ENCODE measurements around the gene ROCK2.

DNA sequence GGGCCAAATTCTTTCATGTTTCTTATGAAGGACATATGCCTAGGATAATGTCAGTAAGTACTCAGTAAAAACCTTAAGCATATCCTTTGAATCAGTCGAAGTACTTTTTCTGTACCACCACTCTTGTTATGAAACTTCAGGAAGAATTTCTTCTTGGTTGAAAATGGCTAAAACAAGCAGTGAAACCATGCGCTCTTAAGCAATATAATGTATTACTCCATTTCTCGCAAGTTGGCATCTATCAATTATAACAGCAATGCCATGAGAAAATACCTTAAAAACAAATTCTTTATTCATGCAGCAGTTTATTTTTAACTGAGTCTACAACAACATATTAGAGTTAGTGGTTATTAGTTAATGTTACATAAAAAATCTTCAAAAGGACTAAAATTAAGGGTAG lies 148.2 kb downstream of the ROCK2 start:
- no peak for TF ChIP-seq TBP (optimal IDR thresholded peaks at IDR 0.05; ENCODE audit: low read depth, low read length)
- TF ChIP-seq HMG20A (CRISPR knock-in tag; conservative IDR thresholded peaks at IDR 0.05) = no peak
- TF ChIP-seq POLR3A (IDR thresholded peaks at IDR 0.05; ENCODE audit: borderline replicate concordance, extremely low read depth, insufficient read depth, insufficient read length) = no peak
- TF ChIP-seq ZNF224 (CRISPR knock-in tag; IDR thresholded peaks at IDR 0.05) = no peak
- TF ChIP-seq PTBP1 (IDR thresholded peaks at IDR 0.05; ENCODE audit: low read depth, low read length) = no peak
- TF ChIP-seq PHF8 (IDR thresholded peaks at IDR 0.05; ENCODE audit: borderline replicate concordance, low read length) = no peak
- no peak for TF ChIP-seq PCBP1 (IDR thresholded peaks at IDR 0.05; ENCODE audit: low read depth, low read length, poor library complexity, severe bottlenecking)
